HG02870 (cell line): ENCODE measurements around the gene KIF5A.
A peak's percentile ranks its signal among the peaks of the same experiment; 100 is the strongest.

Source experiments
- ATAC-seq: cut with Tn5 transposase; IDR thresholded peaks from one replicate; pipeline ENCODE4 v1.9.1; 2021; ENCODE audit warnings: mild to moderate bottlenecking, moderate library complexity; ENCODE audit not compliant: unreplicated experiment

The KIF5A gene

DNA sequence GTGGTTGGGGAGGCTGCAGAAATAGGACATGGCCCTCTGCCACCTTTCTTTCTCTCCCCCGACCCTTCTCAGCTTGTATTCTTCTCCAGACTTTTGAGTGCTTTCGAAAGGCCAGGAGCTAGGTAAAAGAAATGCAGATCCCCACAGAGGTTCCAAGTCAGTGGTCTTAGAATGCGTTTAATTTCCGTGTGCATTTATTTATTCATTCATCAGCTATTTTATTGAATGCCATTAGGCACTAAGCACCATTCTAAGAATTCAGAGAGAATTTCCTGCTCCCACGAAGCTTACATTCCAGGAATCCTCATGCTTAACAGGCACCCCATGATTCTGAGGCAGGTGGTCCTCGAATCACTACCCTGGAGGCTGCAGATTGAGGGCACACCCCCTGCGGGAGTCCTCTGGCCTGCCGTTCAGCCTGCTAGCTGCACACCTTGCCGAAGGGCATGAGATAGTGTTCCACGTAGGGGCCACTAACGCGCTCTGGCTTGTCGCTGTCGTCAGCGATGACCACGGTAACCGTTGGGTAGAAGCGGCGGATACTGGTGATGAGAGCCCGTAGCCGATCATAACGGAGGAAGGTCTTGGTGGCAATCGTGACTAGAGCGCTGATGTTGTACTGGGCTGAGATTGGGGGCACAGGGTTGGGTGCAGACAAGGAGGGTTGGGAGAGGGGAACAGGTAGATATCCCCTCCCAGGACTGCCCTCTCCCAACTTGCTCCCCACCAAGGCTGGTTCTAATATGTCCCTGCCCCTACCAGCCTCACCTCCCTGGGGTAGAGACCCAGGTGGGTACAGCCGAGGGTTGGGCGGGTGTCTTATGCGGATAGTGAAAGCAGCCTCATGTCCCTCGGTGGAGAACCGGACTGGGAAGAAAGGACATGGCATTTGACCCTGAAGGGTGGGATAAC is 78.7 kb downstream of the KIF5A start:
- ATAC-seq = no peak

GRCh38 chr12:57629897-57630471 is 80.1 kb downstream of the KIF5A start:
- ATAC-seq = no peak

DNA sequence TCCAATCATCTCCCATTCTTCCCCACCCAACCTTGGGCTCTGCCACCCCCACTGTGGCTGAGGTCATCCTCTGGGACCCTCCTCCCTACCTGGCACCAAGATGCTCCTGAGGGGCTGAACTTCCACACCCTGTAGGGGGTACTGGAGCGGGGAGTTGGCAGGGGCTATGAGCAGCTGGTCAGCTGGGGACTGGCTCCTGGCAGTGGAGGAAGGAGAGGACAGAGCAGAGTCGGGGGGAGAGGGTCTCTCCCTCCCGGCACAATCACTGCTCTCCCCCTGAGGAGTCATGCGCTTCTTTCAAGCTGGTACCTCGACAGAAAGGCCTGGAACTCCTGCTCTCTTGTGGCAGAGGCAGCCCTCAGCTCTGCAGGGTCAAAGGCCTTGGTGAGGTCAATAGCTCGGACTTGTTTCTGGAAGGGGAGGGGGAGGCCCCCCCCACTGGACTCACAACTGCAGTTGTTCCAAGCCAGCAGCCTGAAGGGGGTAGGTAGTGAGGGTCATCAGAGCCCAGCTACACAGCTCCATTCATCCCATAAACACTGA is 81.1 kb downstream of the KIF5A start:
- ATAC-seq = no peak

DNA sequence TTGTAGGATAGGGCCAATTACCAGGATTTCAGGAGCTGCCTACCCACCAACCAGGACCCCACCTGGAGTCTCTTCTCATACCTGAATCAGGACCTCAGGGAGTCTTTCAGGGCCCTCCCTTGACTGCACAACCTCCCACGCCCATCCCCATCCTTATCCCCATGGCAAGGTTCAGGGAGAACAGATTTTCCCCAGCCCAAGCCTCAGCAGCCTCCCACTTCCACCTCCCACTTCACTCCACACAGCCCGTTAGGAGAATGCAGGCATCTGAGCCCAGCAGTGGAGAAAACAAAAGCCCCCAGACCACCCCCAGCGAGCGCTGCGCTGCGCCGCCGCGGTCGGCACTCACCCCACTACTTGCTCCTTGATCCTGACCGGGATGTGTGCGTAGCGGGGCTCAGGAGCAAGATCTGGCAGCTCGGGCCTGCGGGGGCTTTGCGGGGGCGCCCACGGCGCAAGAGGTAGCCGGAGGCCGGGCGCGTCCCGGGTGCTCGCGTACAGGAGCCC is 81.8 kb downstream of the KIF5A start:
- ATAC-seq = no peak

- no peak for ATAC-seq
Measured at GRCh38 chr12:57632073-57632957, 82.5 kb downstream of the KIF5A start.

GRCh38 chr12:57632958-57633840 is 83.4 kb downstream of the KIF5A start, which contains the start of gene B4GALNT1:
B4GALNT1 (minus strand) TSS chr12:57633201; CDS start chr12:57632132, 1,069 bp downstream.
- ATAC-seq = peak; percentile 67
